HL-60 (cell line): ENCODE results near the gene MED26.

Experiments
- CTCF ChIP-seq: IDR thresholded peaks from one replicate; pipeline ENCODE4 v1.5.1; 2011; ENCODE audit warnings: low read length, control low read depth, inconsistent platforms; ENCODE audit not compliant: insufficient read depth
- GABPA ChIP-seq: IDR thresholded peaks from 2 replicates; pipeline ENCODE4 v1.6.1; 2012; ENCODE audit warnings: low read depth
- POLR2AphosphoS5 ChIP-seq: IDR thresholded peaks from 2 replicates; pipeline ENCODE4 v1.6.1; 2012; ENCODE audit warnings: low read depth
- SPI1 ChIP-seq: IDR thresholded peaks from 2 replicates; pipeline ENCODE4 v1.6.1; 2012; ENCODE audit warnings: low read depth, mild to moderate bottlenecking, borderline replicate concordance
- TF ChIP-seq, protein P1 (sequence below): IDR thresholded peaks from 2 replicates; pipeline ENCODE4 v1.6.1; 2012; ENCODE audit warnings: low read depth; ENCODE audit not compliant: insufficient replicate concordance

DNA sequence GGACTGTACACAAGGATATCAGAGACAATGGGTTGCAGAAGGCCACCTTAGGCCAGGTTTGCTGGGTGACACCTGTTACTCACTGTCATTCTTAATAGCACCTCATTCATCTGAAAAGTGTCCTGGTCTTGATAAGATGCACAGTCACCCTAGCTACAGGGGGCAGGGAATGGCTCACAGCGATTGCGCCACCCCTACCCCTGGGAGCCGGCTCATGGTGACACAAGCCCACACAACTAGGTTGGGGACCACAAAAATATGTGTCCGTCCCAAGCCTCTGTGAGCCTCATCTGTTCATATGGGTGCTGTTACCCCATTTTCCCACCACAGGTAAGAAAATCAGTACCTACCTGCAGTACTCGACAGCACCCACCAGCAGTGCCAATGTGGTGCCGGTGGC, 23.4 kb downstream of the MED26 start:
- TF ChIP-seq CTCF: no peak
- TF ChIP-seq, protein P1, sequence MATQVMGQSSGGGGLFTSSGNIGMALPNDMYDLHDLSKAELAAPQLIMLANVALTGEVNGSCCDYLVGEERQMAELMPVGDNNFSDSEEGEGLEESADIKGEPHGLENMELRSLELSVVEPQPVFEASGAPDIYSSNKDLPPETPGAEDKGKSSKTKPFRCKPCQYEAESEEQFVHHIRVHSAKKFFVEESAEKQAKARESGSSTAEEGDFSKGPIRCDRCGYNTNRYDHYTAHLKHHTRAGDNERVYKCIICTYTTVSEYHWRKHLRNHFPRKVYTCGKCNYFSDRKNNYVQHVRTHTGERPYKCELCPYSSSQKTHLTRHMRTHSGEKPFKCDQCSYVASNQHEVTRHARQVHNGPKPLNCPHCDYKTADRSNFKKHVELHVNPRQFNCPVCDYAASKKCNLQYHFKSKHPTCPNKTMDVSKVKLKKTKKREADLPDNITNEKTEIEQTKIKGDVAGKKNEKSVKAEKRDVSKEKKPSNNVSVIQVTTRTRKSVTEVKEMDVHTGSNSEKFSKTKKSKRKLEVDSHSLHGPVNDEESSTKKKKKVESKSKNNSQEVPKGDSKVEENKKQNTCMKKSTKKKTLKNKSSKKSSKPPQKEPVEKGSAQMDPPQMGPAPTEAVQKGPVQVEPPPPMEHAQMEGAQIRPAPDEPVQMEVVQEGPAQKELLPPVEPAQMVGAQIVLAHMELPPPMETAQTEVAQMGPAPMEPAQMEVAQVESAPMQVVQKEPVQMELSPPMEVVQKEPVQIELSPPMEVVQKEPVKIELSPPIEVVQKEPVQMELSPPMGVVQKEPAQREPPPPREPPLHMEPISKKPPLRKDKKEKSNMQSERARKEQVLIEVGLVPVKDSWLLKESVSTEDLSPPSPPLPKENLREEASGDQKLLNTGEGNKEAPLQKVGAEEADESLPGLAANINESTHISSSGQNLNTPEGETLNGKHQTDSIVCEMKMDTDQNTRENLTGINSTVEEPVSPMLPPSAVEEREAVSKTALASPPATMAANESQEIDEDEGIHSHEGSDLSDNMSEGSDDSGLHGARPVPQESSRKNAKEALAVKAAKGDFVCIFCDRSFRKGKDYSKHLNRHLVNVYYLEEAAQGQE: no peak
- TF ChIP-seq POLR2AphosphoS5: no peak
- no peak for TF ChIP-seq SPI1
- TF ChIP-seq GABPA: no peak
